GM18867 (cell line): ENCODE data around the gene APPL2.

Source experiments
- ATAC-seq: cut with Tn5 transposase; IDR thresholded peaks from one replicate; pipeline ENCODE4 v1.9.1; 2021; ENCODE audit warnings: mild to moderate bottlenecking, moderate library complexity; ENCODE audit not compliant: unreplicated experiment

Gene APPL2, protein sequence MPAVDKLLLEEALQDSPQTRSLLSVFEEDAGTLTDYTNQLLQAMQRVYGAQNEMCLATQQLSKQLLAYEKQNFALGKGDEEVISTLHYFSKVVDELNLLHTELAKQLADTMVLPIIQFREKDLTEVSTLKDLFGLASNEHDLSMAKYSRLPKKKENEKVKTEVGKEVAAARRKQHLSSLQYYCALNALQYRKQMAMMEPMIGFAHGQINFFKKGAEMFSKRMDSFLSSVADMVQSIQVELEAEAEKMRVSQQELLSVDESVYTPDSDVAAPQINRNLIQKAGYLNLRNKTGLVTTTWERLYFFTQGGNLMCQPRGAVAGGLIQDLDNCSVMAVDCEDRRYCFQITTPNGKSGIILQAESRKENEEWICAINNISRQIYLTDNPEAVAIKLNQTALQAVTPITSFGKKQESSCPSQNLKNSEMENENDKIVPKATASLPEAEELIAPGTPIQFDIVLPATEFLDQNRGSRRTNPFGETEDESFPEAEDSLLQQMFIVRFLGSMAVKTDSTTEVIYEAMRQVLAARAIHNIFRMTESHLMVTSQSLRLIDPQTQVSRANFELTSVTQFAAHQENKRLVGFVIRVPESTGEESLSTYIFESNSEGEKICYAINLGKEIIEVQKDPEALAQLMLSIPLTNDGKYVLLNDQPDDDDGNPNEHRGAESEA

DNA sequence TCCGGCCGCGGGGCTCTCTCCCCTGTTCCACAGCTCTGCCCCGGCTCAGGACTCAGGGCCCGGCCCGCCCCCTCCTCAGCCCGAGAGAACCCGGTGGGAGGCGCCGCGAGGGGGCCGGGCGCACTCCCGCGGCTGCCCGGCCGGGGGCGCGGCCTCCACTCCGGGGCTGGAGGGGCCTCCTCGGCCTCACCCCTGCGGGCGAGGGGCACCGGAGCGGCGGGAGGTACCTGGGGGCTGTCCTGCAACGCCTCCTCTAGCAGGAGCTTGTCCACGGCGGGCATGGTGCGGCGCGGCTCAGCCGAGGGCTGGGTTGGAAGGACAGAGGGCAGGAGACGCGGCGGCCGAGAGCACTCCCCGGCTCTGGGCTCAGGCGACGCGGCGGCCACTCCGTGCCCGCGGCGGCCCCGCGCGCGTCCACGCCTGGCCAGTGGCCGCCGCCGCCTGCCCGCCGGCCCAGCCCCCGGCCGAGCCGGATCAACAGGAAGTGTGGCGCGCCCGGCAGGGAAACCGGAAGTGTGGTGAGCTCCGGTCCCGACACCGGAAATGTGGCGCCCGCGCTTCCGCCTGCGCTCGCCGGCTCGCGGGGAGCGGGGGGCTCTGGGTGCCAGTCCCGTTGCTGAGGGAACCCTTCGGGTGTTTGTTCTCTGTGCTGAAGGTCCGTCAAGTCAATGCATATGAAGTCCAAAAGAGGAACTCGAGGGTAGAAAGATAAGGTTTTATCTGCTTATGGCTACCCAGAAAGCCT, at the start of gene APPL2:
Gene APPL2, minus strand, starts transcription at position 443 of the 745 bp plus-strand sequence. Its CDS starts 162 bp downstream, at position 281.
- peak; percentile 89 for ATAC-seq

DNA sequence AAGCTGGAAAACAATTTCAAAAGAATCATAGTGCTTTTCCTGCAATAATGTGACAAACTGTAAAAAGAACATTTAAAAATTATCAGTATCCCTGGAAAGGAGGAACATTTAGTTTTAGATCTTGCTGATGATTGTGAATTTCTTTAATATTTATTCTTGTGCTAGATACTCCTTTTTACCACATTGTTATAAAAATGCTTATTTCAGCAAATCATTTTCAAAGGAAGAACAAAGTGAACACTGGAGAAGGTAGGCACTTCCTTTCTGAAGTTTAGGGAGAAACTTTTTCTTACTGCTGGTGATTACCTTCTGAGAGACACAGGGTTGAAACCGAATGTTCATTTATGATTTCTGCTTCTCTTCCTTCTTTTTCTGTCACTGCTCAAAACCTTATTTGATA, 49.4 kb upstream of the APPL2 start:
- ATAC-seq: no peak

DNA sequence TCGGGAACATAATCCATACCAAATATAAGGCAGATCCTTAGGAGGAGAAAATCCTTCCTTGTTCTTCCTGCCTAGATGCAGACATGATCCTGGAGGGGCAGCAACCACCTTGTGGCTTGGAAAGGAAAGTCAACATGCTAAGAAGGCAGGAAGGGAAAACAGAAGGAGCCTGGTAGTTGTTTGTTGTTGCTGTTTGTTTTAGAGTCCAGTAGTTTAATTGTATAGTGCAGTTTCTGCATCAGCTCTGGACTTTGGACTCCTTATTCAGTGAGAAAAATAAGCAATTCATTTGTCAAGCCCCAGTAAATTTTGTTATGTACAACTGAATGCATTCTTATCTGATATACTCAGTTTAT, 45.7 kb upstream of the APPL2 start:
- no peak for ATAC-seq

DNA sequence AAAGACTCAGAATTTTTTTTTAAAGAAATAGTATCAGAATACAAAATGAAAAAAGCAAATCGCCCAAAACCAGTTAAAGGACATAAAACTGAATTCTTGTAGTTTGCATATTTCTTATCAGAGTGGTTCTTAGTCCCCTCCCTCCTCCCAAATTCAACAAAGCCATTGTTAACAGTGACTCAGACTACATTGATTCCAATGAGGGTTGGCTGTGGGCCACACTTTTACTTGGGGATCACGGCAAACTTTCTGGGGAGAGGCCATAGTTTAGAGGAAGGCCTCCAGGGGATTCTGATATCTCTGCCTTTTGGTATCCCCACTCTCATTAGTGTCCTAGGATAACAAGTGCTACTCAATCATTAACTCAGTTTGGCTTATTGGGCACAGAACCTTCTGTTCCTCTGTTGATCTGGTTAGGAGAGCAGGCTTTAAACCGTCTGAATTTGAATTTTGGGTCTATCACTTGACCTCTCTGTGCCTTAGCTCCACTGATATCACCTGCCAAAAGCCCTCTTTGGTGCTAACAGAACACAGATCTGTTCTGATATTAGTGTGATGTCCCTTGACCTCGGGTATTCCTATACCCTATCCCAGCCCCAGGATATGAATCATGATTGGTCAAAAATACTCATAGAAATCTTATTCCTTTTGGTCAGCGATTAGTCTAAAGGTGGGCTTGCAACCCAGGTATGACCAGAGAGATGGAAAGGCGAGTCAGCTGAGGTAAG, 45.2 kb upstream of the APPL2 start:
- ATAC-seq: no peak

DNA sequence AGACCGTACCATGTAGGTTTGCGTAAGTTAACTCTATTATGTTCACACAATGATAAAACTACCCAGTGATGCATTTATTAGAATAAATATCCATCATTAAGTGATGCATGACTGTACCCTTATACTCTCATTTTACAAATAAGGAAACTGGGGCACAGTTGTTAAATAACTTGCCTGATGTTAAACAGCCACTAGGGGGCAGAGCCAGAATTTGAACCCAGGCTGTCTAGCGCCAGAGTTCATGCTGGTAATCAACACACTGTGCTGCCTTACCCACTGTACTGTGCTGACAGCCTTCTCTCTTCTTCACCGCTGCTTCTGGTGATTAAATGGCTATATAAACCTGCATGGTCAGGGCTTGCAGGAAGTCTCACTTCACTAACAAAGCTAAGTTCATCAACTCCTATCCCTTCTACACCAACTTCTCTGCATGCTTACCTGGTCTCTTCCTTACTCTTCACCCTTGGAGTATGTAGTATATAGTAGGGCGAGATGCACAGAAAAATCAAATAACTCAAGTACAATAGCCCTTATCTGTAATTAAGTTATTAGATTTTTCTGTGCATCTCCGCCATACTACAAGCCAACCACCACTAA, 43.6 kb upstream of the APPL2 start:
- peak; percentile 68 for ATAC-seq

DNA sequence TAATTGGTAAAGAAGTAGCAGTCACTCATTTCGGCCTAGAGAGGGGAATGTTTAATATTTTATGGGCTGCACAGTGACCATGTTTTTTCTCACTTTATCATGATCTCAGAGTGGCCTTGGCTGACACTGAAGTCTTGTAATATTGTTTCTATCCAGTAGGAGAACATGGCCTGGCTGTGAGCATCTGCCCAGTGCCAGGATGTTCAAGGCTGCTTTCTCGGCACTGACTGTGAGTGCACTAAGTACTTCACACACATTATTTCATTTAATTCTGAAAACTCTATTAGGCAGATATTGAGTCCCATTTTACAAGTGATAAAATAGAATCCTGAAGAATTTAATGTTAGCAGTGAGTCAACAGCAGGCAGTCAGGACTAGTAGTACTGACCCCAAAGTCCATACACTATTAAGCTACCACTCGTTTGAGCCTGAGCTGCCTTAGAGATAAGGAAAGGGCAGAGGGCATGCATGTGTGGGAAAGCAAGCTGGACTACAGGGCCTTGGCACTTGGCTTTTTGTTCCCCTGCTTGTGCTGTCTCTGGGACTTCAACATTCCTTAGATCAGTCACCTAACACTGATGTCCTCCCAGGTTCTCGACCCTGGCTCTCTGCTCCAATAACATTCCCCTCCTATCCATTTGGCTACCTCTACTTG, 42.2 kb upstream of the APPL2 start:
- ATAC-seq: no peak

DNA sequence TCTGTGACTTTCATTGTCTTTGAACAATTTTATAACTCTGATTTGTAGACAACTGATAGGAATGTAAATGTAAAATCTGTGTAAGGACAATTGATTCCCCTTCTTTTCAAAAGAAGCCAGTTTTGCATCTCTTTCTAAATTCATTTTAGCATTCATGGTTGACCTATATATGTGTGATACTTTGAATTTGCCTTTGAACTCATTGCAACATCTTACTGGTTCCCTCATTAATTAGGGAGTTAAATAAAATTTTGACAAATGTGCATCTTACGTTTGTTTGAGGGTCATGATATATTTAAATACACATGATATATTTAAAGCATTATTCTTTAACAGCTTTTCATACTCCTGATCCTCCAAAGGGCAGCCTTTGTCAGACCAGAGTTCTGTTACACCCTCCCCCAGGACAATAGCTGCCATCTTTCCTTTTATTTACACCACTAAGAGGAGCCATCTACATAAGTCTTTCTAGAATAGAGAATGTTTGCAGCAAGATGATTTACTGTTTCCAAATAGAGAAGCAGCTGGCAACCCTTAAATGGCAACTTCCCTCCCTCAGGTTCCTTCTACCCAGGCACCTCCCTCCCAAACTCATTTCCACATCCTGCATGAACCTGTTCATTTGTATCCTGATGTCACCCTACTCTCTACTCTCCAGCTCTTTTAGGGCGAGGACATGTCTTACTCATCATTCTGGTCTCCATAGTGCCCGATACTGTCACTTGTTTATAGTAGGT, 40.2 kb upstream of the APPL2 start:
- no peak for ATAC-seq

DNA sequence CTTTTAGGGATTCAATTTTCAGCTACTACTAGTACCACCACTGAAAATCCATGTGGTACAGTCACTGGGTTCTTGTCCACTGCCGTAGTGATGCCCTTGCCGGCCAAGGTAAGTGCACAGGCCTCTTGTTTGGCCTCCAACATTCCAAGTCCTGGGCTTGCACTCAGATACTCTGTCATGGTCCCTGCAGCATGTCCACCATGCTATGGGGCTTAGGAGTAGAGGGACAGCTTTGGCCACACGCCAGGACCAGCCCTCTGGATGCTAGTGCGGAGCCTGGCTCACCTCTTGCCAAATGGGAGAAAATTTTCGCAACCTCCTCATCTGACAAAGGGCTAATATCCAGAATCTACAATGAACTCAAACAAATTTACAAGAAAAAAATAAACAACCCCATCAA, 38.6 kb upstream of the APPL2 start:
- no peak for ATAC-seq

DNA sequence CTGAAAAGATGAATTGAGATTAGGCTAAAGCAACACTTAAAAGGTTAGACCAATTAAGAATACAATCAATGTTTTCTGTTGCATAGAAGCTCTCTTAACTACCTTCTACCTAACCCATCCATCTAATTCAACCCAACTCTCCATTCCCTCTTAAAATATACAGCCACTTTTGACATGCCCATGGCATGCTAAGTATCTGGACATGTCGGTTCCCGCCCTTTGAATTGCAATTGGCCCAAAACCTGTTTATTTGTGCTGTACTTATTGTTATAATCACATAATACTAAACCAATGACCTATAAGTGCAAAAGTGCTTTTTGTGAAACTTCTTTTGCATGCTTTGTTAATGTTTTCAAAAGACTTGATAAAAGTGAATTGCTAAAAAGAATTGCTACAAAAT, 37.6 kb upstream of the APPL2 start:
- no peak for ATAC-seq

DNA sequence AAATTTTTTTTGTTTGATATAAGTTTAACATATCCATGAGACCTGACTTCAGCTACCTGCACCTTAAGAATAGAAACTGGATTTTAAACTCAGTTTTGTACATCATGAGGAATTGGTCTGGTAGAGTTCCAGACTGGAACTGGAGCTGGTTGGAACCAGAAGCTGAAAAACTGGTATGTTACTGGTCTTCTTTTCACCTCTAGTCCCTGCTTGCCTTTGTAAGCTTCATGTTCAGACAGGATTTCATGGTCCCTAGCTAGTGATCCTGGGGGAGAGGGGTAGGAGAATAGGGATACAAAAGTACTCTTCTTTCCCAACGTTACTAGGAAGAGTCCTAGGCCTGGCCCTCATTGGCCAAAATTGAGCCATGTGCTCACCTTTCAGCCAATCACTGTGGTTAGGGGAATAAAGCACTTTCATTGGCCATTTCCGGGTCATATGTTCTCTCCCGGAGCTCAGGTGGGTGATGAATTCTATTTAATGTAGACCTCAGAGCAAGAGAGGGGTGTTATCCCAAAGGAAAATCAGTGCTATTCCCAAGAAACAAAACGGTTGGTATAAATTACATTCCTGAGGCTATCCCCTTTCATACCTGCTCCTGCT, 36.9 kb upstream of the APPL2 start:
- no peak for ATAC-seq

DNA sequence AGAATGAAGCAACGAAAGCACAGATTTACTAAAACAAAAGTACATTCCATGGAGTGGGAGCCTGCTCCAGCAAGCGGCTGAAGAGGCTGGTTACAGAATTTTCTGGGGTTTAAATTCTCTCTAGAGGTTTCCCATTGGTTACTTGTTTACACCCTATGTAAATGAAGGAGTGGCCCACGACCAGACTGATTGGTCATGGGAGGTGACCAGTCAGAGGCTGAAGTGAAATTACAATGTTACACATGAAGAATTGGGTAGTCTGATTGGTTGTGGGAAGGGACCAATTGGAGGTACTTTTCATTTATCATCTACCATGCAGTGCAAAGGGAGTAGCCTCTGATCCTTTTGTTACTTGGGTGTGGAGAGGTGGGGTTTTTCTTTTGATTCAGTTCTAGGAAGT, 36.2 kb upstream of the APPL2 start:
- ATAC-seq: no peak

DNA sequence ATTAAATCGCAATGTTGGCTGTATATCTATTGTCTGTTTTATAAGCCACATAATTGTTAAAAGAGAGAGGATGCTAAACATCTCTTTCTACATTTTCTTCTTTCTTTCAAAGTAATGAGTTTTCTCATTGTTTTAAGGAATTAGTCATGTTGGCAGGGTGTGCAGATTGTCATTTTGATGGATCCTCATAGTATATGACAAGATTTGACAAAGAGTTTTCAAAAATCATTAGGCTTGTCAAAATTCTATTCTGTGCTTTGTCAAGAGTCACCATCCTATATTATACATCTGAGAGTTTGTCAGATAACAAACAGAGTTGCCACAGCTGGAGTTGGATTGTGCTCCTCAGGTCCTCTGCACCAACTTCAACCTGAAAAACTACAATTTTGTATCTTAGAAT, 35.4 kb upstream of the APPL2 start:
- ATAC-seq: no peak

DNA sequence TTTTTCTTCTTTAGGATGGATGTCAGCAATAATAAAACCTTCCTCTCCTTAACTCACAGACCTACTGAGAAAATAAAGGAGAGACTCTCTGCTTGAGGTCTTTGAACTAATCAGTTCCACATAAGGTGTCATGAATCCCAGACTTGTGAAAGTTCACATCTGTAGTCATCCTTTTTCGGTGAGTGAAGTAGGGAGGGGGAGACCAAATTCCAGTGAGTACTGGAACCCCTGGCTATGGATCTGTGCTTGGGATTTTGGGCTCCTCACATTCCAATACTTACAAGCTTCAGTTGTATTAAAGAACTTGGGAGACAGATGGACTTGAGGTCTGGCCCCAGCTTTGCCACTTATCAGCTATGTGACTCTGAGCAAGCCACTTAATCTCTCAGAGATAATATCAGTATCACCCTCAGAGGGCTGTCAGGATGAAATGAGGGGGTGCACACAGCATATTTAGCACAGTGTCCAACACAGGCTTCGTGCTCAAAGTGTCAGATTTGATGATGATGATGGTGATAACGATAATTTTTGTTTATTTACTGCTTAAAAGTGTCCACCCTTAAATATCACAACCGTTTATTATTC, 34.8 kb upstream of the APPL2 start:
- ATAC-seq: no peak

DNA sequence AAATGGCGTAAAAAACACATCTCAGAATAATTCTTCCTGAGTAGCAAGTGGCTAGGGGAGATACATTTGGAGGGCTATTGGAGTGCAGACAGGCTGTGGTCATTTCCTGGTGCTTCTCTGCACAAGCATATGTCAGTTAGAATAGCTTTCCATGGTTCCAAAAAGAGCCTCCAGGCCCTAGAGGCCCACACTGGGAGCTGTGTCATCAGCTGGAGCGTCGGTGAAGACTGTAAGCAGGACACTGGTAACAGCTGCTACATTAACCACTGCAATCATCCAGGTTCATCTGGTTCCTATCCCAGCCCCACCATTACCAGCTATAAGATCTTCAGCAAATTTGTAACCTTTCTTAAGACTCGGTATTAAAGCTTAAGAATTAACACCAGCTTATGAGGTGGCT, 31.7 kb upstream of the APPL2 start:
- ATAC-seq: no peak

DNA sequence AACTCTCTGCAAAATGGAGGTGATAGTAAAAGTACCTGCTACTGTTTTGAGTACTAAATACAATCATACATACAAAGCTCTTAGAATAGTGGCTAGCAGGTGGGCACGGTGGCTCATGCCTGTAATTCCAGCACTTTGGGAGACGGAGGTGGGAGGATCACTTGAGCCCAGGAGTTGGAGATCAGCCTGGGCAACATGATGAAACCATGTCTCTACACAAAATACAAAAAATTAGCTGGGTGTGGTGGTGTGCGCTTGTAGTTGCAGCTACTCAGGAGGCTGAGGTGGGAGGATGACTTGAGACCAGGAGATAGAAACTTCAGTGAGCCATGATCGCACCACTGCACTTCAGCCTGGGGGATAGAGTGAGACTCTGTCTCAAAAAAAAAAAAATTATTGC, 28.8 kb upstream of the APPL2 start:
- ATAC-seq: no peak

DNA sequence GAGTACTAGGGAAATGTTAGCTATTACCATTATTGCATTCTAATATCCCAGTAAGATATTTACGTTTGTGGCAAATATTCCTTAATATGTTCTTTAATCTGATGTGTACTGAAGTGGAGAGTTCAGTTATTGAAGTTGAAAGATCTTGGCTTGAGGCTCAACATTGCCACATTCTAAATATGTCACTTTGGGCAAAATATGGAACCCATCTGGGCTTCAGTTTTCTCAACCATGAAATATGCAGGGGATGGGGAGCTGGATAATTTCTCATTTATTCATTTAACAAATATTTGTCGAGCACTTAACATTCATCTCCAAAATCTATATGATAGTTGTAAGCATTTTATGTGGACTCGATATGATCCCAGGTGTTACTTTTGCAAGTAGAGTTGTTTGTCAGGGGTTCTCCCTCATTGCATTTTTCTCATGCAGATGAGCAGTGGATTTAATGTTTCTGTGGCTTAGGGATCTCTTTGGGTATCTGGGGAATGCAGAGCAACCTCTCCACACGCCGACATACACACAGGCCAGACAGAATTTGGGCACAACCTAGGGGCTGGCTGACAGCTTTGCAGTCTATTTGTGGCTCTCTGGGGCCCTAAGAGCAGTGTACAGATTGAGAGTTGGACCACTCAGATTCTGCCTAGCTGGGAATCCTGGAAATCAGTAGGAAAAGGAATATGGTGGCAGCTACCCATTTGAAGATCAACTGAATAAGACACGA, 26.6 kb upstream of the APPL2 start:
- no peak for ATAC-seq

DNA sequence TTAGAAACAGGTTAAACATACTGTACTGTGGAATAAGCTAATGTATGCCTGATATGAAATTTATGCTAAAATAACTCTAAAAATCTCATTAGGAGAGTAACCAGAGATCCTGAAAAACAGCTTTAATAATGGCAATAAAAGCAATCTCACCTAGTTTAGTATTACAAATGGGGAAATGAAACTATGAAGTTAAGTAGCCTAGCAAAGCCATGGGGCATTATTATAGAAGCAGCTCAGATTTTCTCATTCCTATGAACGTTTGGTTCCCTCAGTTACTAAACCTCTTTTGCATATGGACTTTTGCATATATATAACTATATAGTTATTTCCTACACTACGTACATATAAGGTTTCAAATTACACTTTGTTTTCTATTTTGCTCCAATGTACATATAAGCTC, 25.0 kb upstream of the APPL2 start:
- ATAC-seq: no peak

DNA sequence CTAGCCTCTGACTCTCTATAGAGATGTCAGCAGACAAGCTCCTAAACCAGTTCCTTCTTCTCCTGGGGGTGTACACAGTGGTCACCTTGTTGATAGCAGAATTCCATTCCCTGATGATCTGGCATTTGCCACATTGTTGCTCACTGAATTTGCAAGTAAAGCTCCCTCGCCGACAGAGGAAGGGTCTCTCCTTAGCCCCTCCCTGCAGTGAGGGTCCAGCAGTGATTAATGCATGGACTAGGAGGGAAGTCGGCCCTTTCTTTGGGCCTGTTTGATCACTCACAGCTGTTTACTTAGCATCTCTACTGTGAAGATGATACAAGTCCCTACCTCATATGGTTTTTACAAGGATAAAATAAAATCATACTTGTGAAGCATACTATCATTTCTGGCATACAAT, 23.3 kb upstream of the APPL2 start:
- ATAC-seq: no peak
